Naive thymus-derived CD4-positive, alpha-beta T cell (primary cell): ENCODE results near the gene PTPRJ. TPM values are rescaled to one million over a fixed set of nuclear protein-coding genes. Genes with fewer than 3 reads are reported as not detected.
"Not testable (repeated sequence)": the region's sequence is repeated elsewhere in the genome, so short reads cannot be mapped to it uniquely, and the experiment has no call there.

Source experiments
- ATAC-seq: fragments of 150-1000 bp; cut with Tn5 transposase; 2 replicates; pipeline ENCODE4 v1.10.0; 2021; ENCODE audit warnings: mild to moderate bottlenecking, moderate library complexity
- CTCF ChIA-PET: fragments of 350-600 bp; sonication (Branson Sonifier 250); formaldehyde crosslinking; loops from one replicate; lab custom pipeline; 2021; ENCODE audit warnings: antibody characterized with exemption; lab: Charles Lee
- POLR2A ChIA-PET: fragments of 350-600 bp; sonication (Branson Sonifier 250); formaldehyde crosslinking; loops from one replicate; lab custom pipeline; 2021; ENCODE audit warnings: antibody characterized with exemption, inconsistent platforms; lab: Charles Lee
- DNase-seq, 9 donors: peaks; one replicate each; pipeline versions ENCODE4 v3.0.0 to v3.0.0-alpha.2; 2020 to 2022; ENCODE audit warnings: mixed read lengths in 1 of 9
- H3K27ac ChIP-seq: one replicate; pipeline ENCODE4 v1.7.0; 2013; ENCODE audit warnings: mild to moderate bottlenecking, low read depth, low read length, moderate library complexity
- H3K27me3 ChIP-seq, 2 donors: one replicate each; pipeline ENCODE4 v1.7.0; 2013; ENCODE audit warnings: low read length in 2 of 2, mild to moderate bottlenecking in 2 of 2, moderate library complexity in 2 of 2; ENCODE audit not compliant: control insufficient read depth in 2 of 2, insufficient read depth in 2 of 2
- H3K36me3 ChIP-seq, 3 experiments: 1 replicate in 2 of 3; 2 replicates in 1 of 3; pipeline ENCODE4 v1.7.0; 2013; ENCODE audit warnings: low read length in 3 of 3, mild to moderate bottlenecking in 3 of 3, moderate library complexity in 1 of 3; ENCODE audit not compliant: insufficient read depth in 3 of 3, control insufficient read depth in 2 of 3
- H3K4me1 ChIP-seq, 2 donors: one replicate each; pipeline ENCODE4 v1.7.0; 2013; ENCODE audit warnings: low read length in 2 of 2, mild to moderate bottlenecking in 2 of 2, moderate library complexity in 1 of 2; ENCODE audit not compliant: control insufficient read depth in 2 of 2, insufficient read depth in 2 of 2
- H3K4me3 ChIP-seq: 2 replicates; pipeline ENCODE4 v1.7.0; 2013; ENCODE audit warnings: mild to moderate bottlenecking, low read length
- H3K9me3 ChIP-seq, 3 experiments: 1 replicate in 2 of 3; 2 replicates in 1 of 3; pipeline ENCODE4 v1.7.0; 2013; ENCODE audit warnings: low read length in 3 of 3; ENCODE audit not compliant: control insufficient read depth in 2 of 3
- H3K27ac Mint-ChIP-seq, 9 donors: one replicate each; pipeline ENCODE4 v1.8.0; 2020 to 2022; ENCODE audit warnings: mixed read lengths in 9 of 9, mild to moderate bottlenecking in 8 of 9, moderate library complexity in 5 of 9, inconsistent platforms in 2 of 9
- H3K27me3 Mint-ChIP-seq, 5 donors: one replicate each; pipeline ENCODE4 v1.8.0; 2021 to 2022; ENCODE audit warnings: mixed read lengths in 5 of 5, mild to moderate bottlenecking in 1 of 5
- H3K36me3 Mint-ChIP-seq, 5 donors: one replicate each; pipeline ENCODE4 v1.8.0; 2020 to 2022; ENCODE audit warnings: mixed read lengths in 5 of 5, mild to moderate bottlenecking in 3 of 5, inconsistent platforms in 1 of 5
- H3K4me1 Mint-ChIP-seq, 7 donors: one replicate each; pipeline ENCODE4 v1.8.0; 2020 to 2022; ENCODE audit warnings: mixed read lengths in 7 of 7, mild to moderate bottlenecking in 3 of 7, inconsistent platforms in 1 of 7
- H3K4me3 Mint-ChIP-seq, 10 donors: one replicate each; pipeline ENCODE4 v1.8.0; 2020 to 2022; ENCODE audit warnings: mild to moderate bottlenecking in 10 of 10, mixed read lengths in 10 of 10, moderate library complexity in 6 of 10, inconsistent platforms in 2 of 10
- H3K9me3 Mint-ChIP-seq, 11 donors: one replicate each; pipeline ENCODE4 v1.8.0; 2020 to 2022; ENCODE audit warnings: mixed read lengths in 11 of 11, mild to moderate bottlenecking in 4 of 11, inconsistent platforms in 1 of 11, moderate library complexity in 1 of 11
- intact Hi-C, 2 donors: fragments of 100-400 bp; cut with micrococcal nuclease; formaldehyde crosslinking; loops; one replicate each; pipeline ENCODE4 v1.15.1; 2023
- polyA plus RNA-seq, 2 donors: library from polyadenylated mRNA; unstranded; fragments of 300-500 nt; fragmentation: Illumina TruSeq; gene quantifications; one replicate each; pipeline ENCODE4 v1.2.3, GENCODE V29; 2021
- total RNA-seq, 6 experiments: library from RNA in 5 of 6; stranded (reverse) in 5 of 6; gene quantifications; 1 replicate in 5 of 6; 2 replicates in 1 of 6; pipeline ENCODE4 v1.2.3 and lab custom pipeline; 2021 to 2026

PTPRJ gene
- total and polyA plus RNA-seq, 7 experiments from 2014 or later: 7.0 to 82.3 (median 46.7) TPM

GRCh38 chr11:48019217-48019584 lies 38.8 kb downstream of the PTPRJ start:
- POLR2A ChIA-PET: interaction anchor here (1.1 to 2.5 kb wide), 5 partner anchors 10 to 37 kb away, joined by 3 to 10 read pairs (median 5); no protein-coding TSS in a partner anchor

GRCh38 chr11:48019595-48019994 lies 39.2 kb downstream of the PTPRJ start:
- peak overlapping the region in 4 of 10 donors; percentile 6 to 43 (median 22) for H3K4me3 Mint-ChIP-seq
- H3K4me3 ChIP-seq: no peak overlapping the region
- no peaks in the 10 kb centered on the region for H3K36me3 ChIP-seq
- H3K9me3 Mint-ChIP-seq: peaks cover 0 to 3% (median 0%) of the 10 kb centered on the region in 11 donors
- ChIA-PET POLR2A (interaction anchor here (1.0 to 2.5 kb wide), 4 partner anchors 9 to 36 kb away, joined by 3 to 9 read pairs (median 4); no protein-coding TSS in a partner anchor), CTCF (interaction anchor here (3.5 kb wide), 1 partner anchor 85 kb away, joined by 9 read pairs; no protein-coding TSS in a partner anchor)
- no peaks in the 10 kb centered on the region for H3K27me3 Mint-ChIP-seq
- no peak overlapping the region for H3K27ac ChIP-seq
- H3K4me1 ChIP-seq: peaks cover 43 to 62% of the 10 kb centered on the region in 2 donors
- no peaks in the 10 kb centered on the region for H3K9me3 ChIP-seq
- peak overlapping the region in 8 of 9 donors; percentile 36 to 79 (median 74) for H3K27ac Mint-ChIP-seq
- H3K4me1 Mint-ChIP-seq: peaks cover 50 to 85% (median 73%) of the 10 kb centered on the region in 7 donors
- DNase-seq (no peak), ATAC-seq (no peak)
- H3K36me3 Mint-ChIP-seq: peaks cover 0 to 28% (median 15%) of the 10 kb centered on the region in 5 donors
- H3K27me3 ChIP-seq: no peaks in the 10 kb centered on the region
- intact Hi-C loops: loop anchor here (5.0 kb wide), 1 partner anchor 37 kb away; the partner anchor contains the start of gene PTPRJ (in 2 of the 2)

More at GRCh38 chr11:48019217-48019584, 38.8 kb downstream of the PTPRJ start:
- Mint-ChIP-seq H3K27ac (peak overlapping the region in 8 of 9 donors; percentile 32 to 79 (median 68)), H3K9me3 (peaks cover 0 to 3% (median 0%) of the 10 kb centered on the region in 11 donors), H3K36me3 (peaks cover 0 to 25% (median 12%) of the 10 kb centered on the region in 5 donors), H3K4me3 (peak overlapping the region in 2 of 10 donors; percentile 5 to 37), H3K27me3 (no peaks in the 10 kb centered on the region), H3K4me1 (peaks cover 51 to 83% (median 72%) of the 10 kb centered on the region in 7 donors)
- no peaks in the 10 kb centered on the region for H3K27me3 ChIP-seq
- H3K9me3 ChIP-seq: no peaks in the 10 kb centered on the region
- DNase-seq (no peak), ATAC-seq (peak; percentile 7)
- H3K4me3 ChIP-seq: no peak overlapping the region
- intact Hi-C loops: loop anchor here (5.0 kb wide), 1 partner anchor 37 kb away; the partner anchor contains the start of gene PTPRJ (in 2 of the 2)
- H3K27ac ChIP-seq: peak overlapping the region; percentile 17
- CTCF ChIA-PET: interaction anchor here (1.7 to 3.5 kb wide), 2 partner anchors 15 to 85 kb away, joined by 5 to 9 read pairs; no protein-coding TSS in a partner anchor
- H3K4me1 ChIP-seq: peaks cover 45 to 66% of the 10 kb centered on the region in 2 donors
- H3K36me3 ChIP-seq: no peaks in the 10 kb centered on the region

- peak overlapping the region in 6 of 10 donors; percentile 2 to 43 (median 7) for H3K4me3 Mint-ChIP-seq
- H3K36me3 ChIP-seq: no peaks in the 10 kb centered on the region
- no peaks in the 10 kb centered on the region for H3K27me3 ChIP-seq
- no peak for DNase-seq
- H3K4me3 ChIP-seq: no peak overlapping the region
- no peaks in the 10 kb centered on the region for H3K27me3 Mint-ChIP-seq
- peaks cover 0 to 29% (median 14%) of the 10 kb centered on the region in 5 donors for H3K36me3 Mint-ChIP-seq
- POLR2A ChIA-PET: interaction anchor here (1.0 to 2.5 kb wide), 5 partner anchors 9 to 36 kb away, joined by 3 to 9 read pairs (median 4); no protein-coding TSS in a partner anchor
- H3K4me1 Mint-ChIP-seq: peaks cover 45 to 83% (median 70%) of the 10 kb centered on the region in 7 donors
- H3K4me1 ChIP-seq: peaks cover 43 to 56% of the 10 kb centered on the region in 2 donors
- H3K9me3 ChIP-seq: no peaks in the 10 kb centered on the region
- ATAC-seq: peak; percentile 80
- H3K9me3 Mint-ChIP-seq: peaks cover 0 to 3% (median 0%) of the 10 kb centered on the region in 11 donors
- H3K27ac ChIP-seq: no peak overlapping the region
- CTCF ChIA-PET: interaction anchor here (0.5 to 3.5 kb wide), 3 partner anchors 18 to 608 kb away, joined by 4 to 9 read pairs (median 4); no protein-coding TSS in a partner anchor
- peak overlapping the region; percentile 2 to 78 (median 67) for H3K27ac Mint-ChIP-seq
- intact Hi-C loops: loop anchor here in 1 of 2 donors (1.0 kb wide), 1 partner anchor 8 kb away; no protein-coding TSS in a partner anchor
Measured at GRCh38 chr11:48020092-48020755, 39.9 kb downstream of the PTPRJ start.

- H3K36me3 ChIP-seq, H3K4me3 ChIP-seq, DNase-seq, ATAC-seq, H3K27ac ChIP-seq, intact Hi-C loops, H3K27me3 Mint-ChIP-seq, H3K27me3 ChIP-seq, H3K9me3 ChIP-seq, H3K4me3 Mint-ChIP-seq, H3K9me3 Mint-ChIP-seq: not testable (repeated sequence)
- Mint-ChIP-seq H3K27ac (peak overlapping the region in 4 of 9 donors; percentile 25 to 77 (median 46)), H3K4me1 (peaks cover 37 to 75% (median 67%) of the 10 kb centered on the region in 7 donors), H3K36me3 (peaks cover 0 to 35% (median 13%) of the 10 kb centered on the region in 5 donors)
- CTCF ChIA-PET: interaction anchor here (3.5 kb wide), 1 partner anchor 87 kb away, joined by 9 read pairs; no protein-coding TSS in a partner anchor
- POLR2A ChIA-PET: interaction anchor here (1.2 to 2.5 kb wide), 2 partner anchors 9 to 35 kb away, joined by 3 to 9 read pairs; no protein-coding TSS in a partner anchor
- H3K4me1 ChIP-seq: peaks cover 38 to 45% of the 10 kb centered on the region in 2 donors
Measured at GRCh38 chr11:48021201-48021820, 41.0 kb downstream of the PTPRJ start.

GRCh38 chr11:48022445-48022844 lies 42.1 kb downstream of the PTPRJ start:
- H3K27me3 ChIP-seq: no peaks in the 10 kb centered on the region
- Mint-ChIP-seq H3K27ac (peak overlapping the region in 4 of 9 donors; percentile 12 to 77 (median 38)), H3K36me3 (peaks cover 0 to 35% (median 13%) of the 10 kb centered on the region in 5 donors), H3K4me3 (no peak overlapping the region), H3K9me3 (peaks cover 0 to 3% (median 0%) of the 10 kb centered on the region in 11 donors), H3K27me3 (no peaks in the 10 kb centered on the region), H3K4me1 (peaks cover 30 to 64% (median 56%) of the 10 kb centered on the region in 7 donors)
- peaks cover 27 to 34% of the 10 kb centered on the region in 2 donors for H3K4me1 ChIP-seq
- intact Hi-C loops: no loop called here
- H3K36me3 ChIP-seq: no peaks in the 10 kb centered on the region
- ChIA-PET POLR2A (interaction anchor here (1.7 kb wide), 1 partner anchor 17 kb away, joined by 3 read pairs; no protein-coding TSS in a partner anchor), CTCF (no interaction called here)
- H3K27ac ChIP-seq: no peak overlapping the region
- H3K4me3 ChIP-seq: no peak overlapping the region
- H3K9me3 ChIP-seq: no peaks in the 10 kb centered on the region
- ATAC-seq (no peak), DNase-seq (no peak)

GRCh38 chr11:48023608-48024007 lies 43.2 kb downstream of the PTPRJ start:
- H3K9me3 ChIP-seq, H3K9me3 Mint-ChIP-seq, H3K4me3 ChIP-seq, ATAC-seq, H3K36me3 ChIP-seq, H3K27me3 Mint-ChIP-seq, CTCF ChIA-PET, H3K27ac ChIP-seq, H3K27me3 ChIP-seq, intact Hi-C loops, H3K4me3 Mint-ChIP-seq, DNase-seq: not testable (repeated sequence)
- Mint-ChIP-seq H3K4me1 (peaks cover 19 to 63% (median 51%) of the 10 kb centered on the region in 7 donors), H3K36me3 (peaks cover 0 to 34% (median 13%) of the 10 kb centered on the region in 5 donors), H3K27ac (peak overlapping the region in 1 of 9 donors; percentile 64)
- POLR2A ChIA-PET: interaction anchor here (0.6 to 1.7 kb wide), 2 partner anchors 18 to 20 kb away, joined by 3 read pairs; no protein-coding TSS in a partner anchor
- peaks cover 16 to 25% of the 10 kb centered on the region in 2 donors for H3K4me1 ChIP-seq
